Body of pancreas (tissue), 4 donors: ENCODE data around the gene NKD1.

Experiments used
- CTCF ChIP-seq, 7 experiments: fragments of 450-650 bp in 4 of 7; fragments of 200-600 bp in 3 of 7; sonication (generic) in 3 of 7; IDR thresholded peaks; one replicate each; pipeline ENCODE4 v1.5.1; 2016 to 2019; ENCODE audit warnings: antibody characterized with exemption in 7 of 7
- POLR2A ChIP-seq, 3 donors: fragments of 450-650 bp; IDR thresholded peaks; one replicate each; pipeline ENCODE4 v1.6.1; 2016; ENCODE audit warnings: antibody characterized with exemption in 3 of 3, mild to moderate bottlenecking in 2 of 3

GRCh38 chr16:50622643-50623369, 74.6 kb downstream of the NKD1 start:
- no peak for TF ChIP-seq CTCF (IDR thresholded peaks at IDR 0.05)
- no peak for TF ChIP-seq POLR2A (IDR thresholded peaks at IDR 0.05)
